SK-N-SH treated with all-trans-retinoic acid at 6 μM for 48 hours (cell line): ENCODE data around the gene CCDC8.

Experiments
- ATAC-seq: fragments of 200-7000 bp; cut with Tn5 transposase; 3 replicates; pipeline ENCODE4 v1.9.1; 2020; ENCODE audit warnings: mild to moderate bottlenecking, moderate library complexity
- ARNTL ChIP-seq: fragments of 450-650 bp; formaldehyde crosslinking; IDR thresholded peaks from 2 replicates; pipeline ENCODE4 v1.5.0; 2020; ENCODE audit warnings: low read depth, mild to moderate bottlenecking, moderate library complexity, borderline replicate concordance
- BACH2 ChIP-seq: fragments of 250-450 bp; sonication (Bioruptor Pico); IDR thresholded peaks from 2 replicates; pipeline ENCODE4 v1.9.0; 2021; ENCODE audit warnings: mild to moderate bottlenecking, borderline replicate concordance
- CSDC2 ChIP-seq: fragments of 250-450 bp; sonication (Bioruptor Pico); IDR thresholded peaks from 2 replicates; pipeline ENCODE4 v1.5.0; 2020; ENCODE audit warnings: mild to moderate bottlenecking, moderate library complexity
- ESRRG ChIP-seq: fragments of 250-450 bp; sonication (Bioruptor Pico); IDR thresholded peaks from 2 replicates; pipeline ENCODE4 v1.6.1; 2021; ENCODE audit warnings: mild to moderate bottlenecking
- GLIS3 ChIP-seq: fragments of 250-450 bp; sonication (Bioruptor Pico); IDR thresholded peaks from 2 replicates; pipeline ENCODE4 v1.5.0; 2020; ENCODE audit warnings: mild to moderate bottlenecking, moderate library complexity
- ISL1 ChIP-seq: fragments of 250-450 bp; sonication (Bioruptor Pico); IDR thresholded peaks from 2 replicates; pipeline ENCODE4 v2.1.2; 2022; ENCODE audit warnings: mild to moderate bottlenecking, moderate library complexity
- OSR1 ChIP-seq: fragments of 250-450 bp; sonication (Bioruptor Pico); IDR thresholded peaks from 2 replicates; pipeline ENCODE4 v1.8.0; 2022; ENCODE audit warnings: moderate library complexity, mild to moderate bottlenecking, inconsistent platforms
- PATZ1 ChIP-seq: fragments of 250-450 bp; sonication (Bioruptor Pico); IDR thresholded peaks from 2 replicates; pipeline ENCODE4 v1.8.0; 2020; ENCODE audit warnings: mild to moderate bottlenecking, moderate library complexity, borderline replicate concordance
- POU6F1 ChIP-seq: fragments of 250-450 bp; sonication (Bioruptor Pico); IDR thresholded peaks from 2 replicates; pipeline ENCODE4 v1.8.0; 2021; ENCODE audit warnings: low read depth, mild to moderate bottlenecking, moderate library complexity, borderline replicate concordance
- PPARA ChIP-seq: fragments of 250-450 bp; sonication (Bioruptor Pico); IDR thresholded peaks from 2 replicates; pipeline ENCODE4 v1.5.0; 2020; ENCODE audit warnings: mild to moderate bottlenecking, borderline replicate concordance
- RARB ChIP-seq: fragments of 250-450 bp; sonication (Bioruptor Pico); IDR thresholded peaks from 2 replicates; pipeline ENCODE4 v1.8.0; 2021; ENCODE audit warnings: mild to moderate bottlenecking, moderate library complexity
- SNAI2 ChIP-seq: fragments of 250-450 bp; sonication (Bioruptor Pico); IDR thresholded peaks from 2 replicates; pipeline ENCODE4 v1.5.0; 2020; ENCODE audit warnings: mild to moderate bottlenecking, moderate library complexity
- TOX ChIP-seq: fragments of 250-450 bp; sonication (Bioruptor Pico); IDR thresholded peaks from 2 replicates; pipeline ENCODE4 v1.8.0; 2021; ENCODE audit warnings: mild to moderate bottlenecking, moderate library complexity, borderline replicate concordance
- TSHZ2 ChIP-seq: fragments of 250-450 bp; sonication (Bioruptor Pico); IDR thresholded peaks from 2 replicates; pipeline ENCODE4 v1.5.0; 2020; ENCODE audit warnings: mild to moderate bottlenecking, moderate library complexity
- ZC3H10 ChIP-seq: fragments of 250-450 bp; sonication (Bioruptor Pico); IDR thresholded peaks from 2 replicates; pipeline ENCODE4 v1.5.1; 2021; ENCODE audit warnings: mild to moderate bottlenecking, moderate library complexity
- ZFP3 ChIP-seq: fragments of 250-450 bp; sonication (Bioruptor Pico); IDR thresholded peaks from 2 replicates; pipeline ENCODE4 v1.5.0; 2020; ENCODE audit warnings: mild to moderate bottlenecking, moderate library complexity
- ZFP30 ChIP-seq: fragments of 450-650 bp; formaldehyde crosslinking; IDR thresholded peaks from 2 replicates; pipeline ENCODE4 v1.5.0; 2022; ENCODE audit warnings: mild to moderate bottlenecking, moderate library complexity
- ZNF565 ChIP-seq: fragments of 450-650 bp; formaldehyde crosslinking; conservative IDR thresholded peaks from 2 replicates; pipeline ENCODE4 v1.5.0; 2020; ENCODE audit warnings: low read depth, mild to moderate bottlenecking, moderate library complexity
- ZNF70 ChIP-seq: fragments of 450-650 bp; formaldehyde crosslinking; IDR thresholded peaks from 2 replicates; pipeline ENCODE4 v1.5.0; 2020; ENCODE audit warnings: mild to moderate bottlenecking, moderate library complexity
- ZNF8 ChIP-seq: fragments of 450-650 bp; formaldehyde crosslinking; IDR thresholded peaks from 2 replicates; pipeline ENCODE4 v1.5.0; 2020; ENCODE audit warnings: mild to moderate bottlenecking, moderate library complexity
- TF ChIP-seq, protein P1 (sequence below): fragments of 250-450 bp; sonication (Bioruptor Pico); IDR thresholded peaks from 2 replicates; pipeline ENCODE4 v1.5.1; 2020; ENCODE audit warnings: low read depth, mild to moderate bottlenecking, moderate library complexity

The CCDC8 gene

GRCh38 chr19:46384396-46384795 lies 29.0 kb downstream of the CCDC8 start:
- TF ChIP-seq SNAI2 (CRISPR knock-in tag), result no peak
- TF ChIP-seq ZC3H10 (CRISPR knock-in tag), result no peak
- TF ChIP-seq ZFP30, result no peak
- TF ChIP-seq ZNF565 (CRISPR knock-in tag), result no peak
- TF ChIP-seq, protein P1, sequence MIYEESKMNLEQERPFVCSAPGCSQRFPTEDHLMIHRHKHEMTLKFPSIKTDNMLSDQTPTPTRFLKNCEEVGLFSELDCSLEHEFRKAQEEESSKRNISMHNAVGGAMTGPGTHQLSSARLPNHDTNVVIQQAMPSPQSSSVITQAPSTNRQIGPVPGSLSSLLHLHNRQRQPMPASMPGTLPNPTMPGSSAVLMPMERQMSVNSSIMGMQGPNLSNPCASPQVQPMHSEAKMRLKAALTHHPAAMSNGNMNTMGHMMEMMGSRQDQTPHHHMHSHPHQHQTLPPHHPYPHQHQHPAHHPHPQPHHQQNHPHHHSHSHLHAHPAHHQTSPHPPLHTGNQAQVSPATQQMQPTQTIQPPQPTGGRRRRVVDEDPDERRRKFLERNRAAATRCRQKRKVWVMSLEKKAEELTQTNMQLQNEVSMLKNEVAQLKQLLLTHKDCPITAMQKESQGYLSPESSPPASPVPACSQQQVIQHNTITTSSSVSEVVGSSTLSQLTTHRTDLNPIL, result no peak
- no peak for TF ChIP-seq ZFP3
- TF ChIP-seq RARB (CRISPR knock-in tag), result no peak
- TF ChIP-seq ISL1, result no peak
- TF ChIP-seq ZNF70, result no peak
- no peak for TF ChIP-seq CSDC2 (CRISPR knock-in tag)
- no peak for TF ChIP-seq TSHZ2 (CRISPR knock-in tag)
- no peak for TF ChIP-seq GLIS3
- no peak for TF ChIP-seq ZNF8 (CRISPR knock-in tag)
- no peak for TF ChIP-seq ESRRG
- TF ChIP-seq OSR1 (CRISPR knock-in tag), result no peak
- TF ChIP-seq PATZ1 (CRISPR knock-in tag), result no peak
- TF ChIP-seq ARNTL, result no peak
- ATAC-seq, result no peak

DNA sequence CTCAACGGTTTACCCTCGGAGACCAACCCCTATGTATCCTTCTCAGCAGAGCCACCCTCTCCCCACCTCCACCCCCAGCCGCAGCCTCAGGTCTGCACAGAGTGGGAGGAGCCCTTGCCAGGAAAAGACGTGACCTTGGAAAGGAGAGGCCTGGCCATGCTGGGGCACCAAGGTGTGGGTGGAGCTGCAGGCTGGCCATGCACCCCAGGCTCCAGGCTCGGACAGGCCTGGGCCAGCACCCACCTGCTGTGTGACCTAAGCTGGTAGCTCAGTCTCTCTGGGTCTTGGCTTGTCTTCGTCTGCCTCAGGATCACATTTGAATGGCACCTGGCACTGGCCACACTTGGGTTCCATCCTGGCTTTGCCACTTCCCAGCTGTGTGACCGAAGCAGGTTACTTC lies 29.5 kb downstream of the CCDC8 start:
- ATAC-seq, result no peak
- TF ChIP-seq CSDC2 (CRISPR knock-in tag) (no peak), SNAI2 (CRISPR knock-in tag) (no peak), POU6F1 (CRISPR knock-in tag) (no peak), BACH2 (CRISPR knock-in tag) (no peak), ZNF8 (CRISPR knock-in tag) (no peak), PPARA (CRISPR knock-in tag) (no peak), OSR1 (CRISPR knock-in tag) (no peak), TOX (no peak), ESRRG (no peak), PATZ1 (CRISPR knock-in tag) (no peak), ZC3H10 (CRISPR knock-in tag) (no peak), TSHZ2 (CRISPR knock-in tag) (no peak), ISL1 (no peak)
